ENCODE data around the gene ZNF143. TPM values are rescaled to one million over a fixed set of nuclear protein-coding genes. Genes with fewer than 3 reads are reported as not detected.

ZNF143 gene
- total RNA-seq, 1 experiment from 2014 or later: 29.2 TPM

DNA sequence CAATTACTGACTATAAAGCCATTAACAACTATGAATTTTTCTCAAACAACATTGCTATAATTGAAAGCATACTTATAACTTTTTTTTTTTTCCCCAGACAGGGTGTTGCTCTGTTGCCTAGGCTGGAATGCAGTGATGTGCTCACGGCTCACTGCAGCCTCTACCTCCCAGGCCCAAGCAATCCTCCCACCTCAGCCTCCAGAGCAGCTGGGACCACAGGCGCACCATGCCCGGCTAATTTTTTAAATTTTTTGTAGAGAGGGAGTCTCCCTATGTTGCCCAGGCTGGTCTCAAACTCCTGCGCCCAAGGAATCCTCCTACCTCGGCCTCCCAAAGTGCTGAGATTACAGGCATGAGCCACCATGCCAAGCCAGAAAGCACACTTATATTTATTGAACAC is 106.6 kb downstream of the ZNF143 start:
- Mint-ChIP-seq H3K27ac (peak overlapping the region in 1 of 3 experiments; percentile 87; a peak in 1 of 7 replicates), H3K36me3 (ENCODE audit: insufficient read depth in 1 of 3, low read depth in 3 of 3) (no peaks in the 10 kb centered on the region; a peak in 2 of 7 replicates), H3K9me3 (no peaks in the 10 kb centered on the region), H3K4me3 (no peak overlapping the region), H3K27me3 (ENCODE audit: low read depth) (no peaks in the 10 kb centered on the region), H3K4me1 (peaks cover 48 to 54% of the 10 kb centered on the region in 2 experiments)
- no peak overlapping the region for H3K4me2 ChIP-seq (ENCODE audit: insufficient read depth, insufficient read length, low read length)
- H3K23me2 ChIP-seq (ENCODE audit: insufficient read length, low read depth, low read length, poor library complexity, severe bottlenecking): peaks cover under 1% of the 10 kb centered on the region
- no peaks in the 10 kb centered on the region for H3K9me3 ChIP-seq (ENCODE audit: control insufficient read depth, low read depth, low read length)
- TF ChIP-seq CTCF (conservative IDR thresholded peaks at IDR 0.05): no peak
- DNase-seq: no peak
- H2AFZ ChIP-seq (ENCODE audit: low read length): no peak overlapping the region
- H3K18ac ChIP-seq (ENCODE audit: insufficient read length, low read depth, low read length): no peak overlapping the region
- no peak overlapping the region for H3K9ac ChIP-seq (ENCODE audit: extremely low read depth, insufficient read length, low read length)
- no peaks in the 10 kb centered on the region for H3K27me3 ChIP-seq (ENCODE audit: insufficient read depth, low read length)
- 0 out of 2 replicates have a peak overlapping the region, but pooled peaks have one; percentile 41 for H3K4ac ChIP-seq (ENCODE audit: low read depth, low read length)
- no peak overlapping the region for H3K56ac ChIP-seq (ENCODE audit: insufficient read length, low read depth, low read length)
- H3K79me1 ChIP-seq (ENCODE audit: insufficient read depth, low read depth, low read length, poor library complexity, severe bottlenecking): no peaks in the 10 kb centered on the region
- no peak overlapping the region for H2AK5ac ChIP-seq (ENCODE audit: insufficient read length, low read length)
- no peaks in the 10 kb centered on the region for H3K79me2 ChIP-seq (ENCODE audit: insufficient read depth, low read length)
- peaks cover 8% of the 10 kb centered on the region; the same call in 1 of the 2 replicates for H3K4me1 ChIP-seq (ENCODE audit: insufficient read depth, low read length)
- no peak overlapping the region for H2BK20ac ChIP-seq (ENCODE audit: low read depth, low read length, poor library complexity, severe bottlenecking)
- H2BK120ac ChIP-seq (ENCODE audit: low read depth, low read length, poor library complexity, severe bottlenecking): no peak overlapping the region
- no peak overlapping the region for H2BK5ac ChIP-seq (ENCODE audit: insufficient read length, low read length)
- no peak overlapping the region for H2BK12ac ChIP-seq (ENCODE audit: insufficient read length, low read depth, low read length)
- no peak overlapping the region for H4K8ac ChIP-seq (replicated peaks; ENCODE audit: insufficient read length, low read depth, low read length)
- H2BK15ac ChIP-seq (ENCODE audit: low read depth, low read length): no peak overlapping the region
- no peaks in the 10 kb centered on the region for H4K20me1 ChIP-seq (ENCODE audit: control insufficient read depth, insufficient read depth, insufficient read length)
- no peak overlapping the region for H3K23ac ChIP-seq (ENCODE audit: insufficient read length, low read depth, low read length)
- H3T11ph ChIP-seq (ENCODE audit: low read length): no peak overlapping the region
- peak overlapping the region; percentile 44 for H4K91ac ChIP-seq (ENCODE audit: insufficient read length, low read depth, low read length)
- WGBS (ENCODE audit: extremely low coverage, insufficient read length, low lambda C conversion rate): no CpG with 5 or more reads among the region's 5 CpGs
- H3K27ac ChIP-seq (ENCODE audit: insufficient read length, low read depth, low read length): no peak overlapping the region
- H4K5ac ChIP-seq (ENCODE audit: insufficient read length, low read depth, low read length): no peak overlapping the region
- H3K14ac ChIP-seq (ENCODE audit: insufficient read depth, low read length): no peak overlapping the region; the same call in 1 of the 2 replicates

All from H9 (cell line).